HTR-8/SVneo (cell line): ENCODE results near the gene SIGLEC9.

Experiments used
- DNase-seq: peaks from one replicate; pipeline ENCODE4 v3.0.0; 2011; ENCODE audit warnings: low spot score, mixed read lengths; ENCODE audit not compliant: insufficient read length
- FAIRE-seq: peaks from 2 replicates; lab custom pipeline; 2011; peaks lifted over from hg19 to GRCh38; lab: Jason Lieb, UNC

SIGLEC9 gene

DNA sequence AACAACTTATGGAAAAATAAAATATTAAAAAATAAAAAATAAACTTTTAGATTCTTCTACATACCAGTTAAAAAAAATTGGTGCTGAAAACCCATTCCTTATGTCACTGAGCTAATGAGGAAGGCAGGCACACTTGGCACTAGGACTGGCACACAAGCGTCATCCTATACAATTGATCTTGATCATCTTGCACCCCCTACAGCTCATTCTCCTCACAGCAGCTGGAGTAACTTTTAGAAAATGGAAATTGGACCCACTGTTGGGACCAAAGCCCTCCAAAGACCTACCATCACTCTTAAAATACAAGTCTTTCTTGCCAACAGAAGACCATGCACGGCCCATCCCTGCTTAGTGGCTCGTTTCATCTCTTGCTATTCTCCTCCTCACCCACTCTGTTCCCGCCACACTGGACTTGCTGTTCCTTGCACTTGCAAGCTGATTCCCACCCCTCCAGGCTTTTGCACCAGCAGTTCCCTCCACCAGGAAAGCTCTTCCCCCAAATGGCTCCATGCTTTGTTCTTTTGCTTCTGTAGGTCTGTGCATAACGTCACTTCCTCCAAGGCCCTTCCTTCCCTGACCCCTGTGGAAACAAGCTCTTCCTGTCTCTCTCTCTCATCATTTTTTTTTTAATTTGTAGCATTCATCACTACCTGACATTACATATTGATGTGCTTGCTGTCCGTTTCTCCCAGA lies 28.1 kb upstream of the SIGLEC9 start:
- no peak for DNase-seq

DNA sequence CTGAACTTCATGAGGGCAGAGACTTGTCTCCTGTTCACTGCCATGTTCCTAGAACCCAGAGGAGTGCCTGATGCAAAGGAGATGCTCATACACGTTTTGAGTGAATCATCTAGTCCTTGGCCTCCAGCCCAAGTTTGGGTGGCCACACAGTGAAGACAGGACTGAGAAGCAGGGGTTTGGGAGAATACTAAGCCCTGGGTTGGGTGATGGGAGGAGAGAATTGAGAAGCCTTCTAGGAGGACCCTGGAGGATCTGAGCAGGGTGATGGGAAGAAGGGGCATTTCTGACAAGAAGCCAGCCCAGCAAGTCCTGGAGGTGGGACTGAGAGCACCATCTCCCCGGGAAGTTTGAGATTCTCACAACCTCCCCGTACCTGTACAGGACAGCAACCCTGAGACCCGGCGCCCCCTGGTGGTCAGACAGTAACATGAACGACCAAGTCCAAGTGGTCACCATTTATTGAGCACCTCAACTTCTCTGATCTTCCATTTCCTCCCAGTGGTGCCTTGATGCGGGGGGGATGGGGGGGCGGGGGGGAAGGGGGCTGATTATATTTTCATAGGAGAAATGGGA lies 27.5 kb upstream of the SIGLEC9 start:
- no peak for FAIRE-seq
- DNase-seq: peak; percentile 66

More for the DNA sequence above, 28.1 kb upstream of the SIGLEC9 start:
- FAIRE-seq: no peak

DNA sequence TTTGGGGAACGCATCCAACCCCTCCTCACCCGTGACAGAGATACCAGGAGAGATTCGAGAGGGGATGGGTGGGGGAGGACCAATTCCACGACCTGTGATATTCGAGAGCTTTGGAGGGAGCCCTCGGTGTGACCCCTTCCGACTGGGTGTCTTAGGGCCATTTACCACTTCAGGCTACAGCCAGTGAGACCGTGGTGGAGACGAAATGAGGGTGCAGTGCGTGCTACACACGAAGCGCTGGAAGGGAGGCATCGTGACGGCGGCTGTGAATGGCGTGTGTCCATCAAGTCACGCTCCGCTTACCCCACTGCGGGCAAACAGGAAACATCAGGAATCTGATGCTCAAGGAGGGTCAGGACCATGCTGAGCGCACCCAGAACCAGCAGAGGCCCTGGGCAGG lies 26.9 kb upstream of the SIGLEC9 start:
- DNase-seq: no peak
- no peak for FAIRE-seq

DNA sequence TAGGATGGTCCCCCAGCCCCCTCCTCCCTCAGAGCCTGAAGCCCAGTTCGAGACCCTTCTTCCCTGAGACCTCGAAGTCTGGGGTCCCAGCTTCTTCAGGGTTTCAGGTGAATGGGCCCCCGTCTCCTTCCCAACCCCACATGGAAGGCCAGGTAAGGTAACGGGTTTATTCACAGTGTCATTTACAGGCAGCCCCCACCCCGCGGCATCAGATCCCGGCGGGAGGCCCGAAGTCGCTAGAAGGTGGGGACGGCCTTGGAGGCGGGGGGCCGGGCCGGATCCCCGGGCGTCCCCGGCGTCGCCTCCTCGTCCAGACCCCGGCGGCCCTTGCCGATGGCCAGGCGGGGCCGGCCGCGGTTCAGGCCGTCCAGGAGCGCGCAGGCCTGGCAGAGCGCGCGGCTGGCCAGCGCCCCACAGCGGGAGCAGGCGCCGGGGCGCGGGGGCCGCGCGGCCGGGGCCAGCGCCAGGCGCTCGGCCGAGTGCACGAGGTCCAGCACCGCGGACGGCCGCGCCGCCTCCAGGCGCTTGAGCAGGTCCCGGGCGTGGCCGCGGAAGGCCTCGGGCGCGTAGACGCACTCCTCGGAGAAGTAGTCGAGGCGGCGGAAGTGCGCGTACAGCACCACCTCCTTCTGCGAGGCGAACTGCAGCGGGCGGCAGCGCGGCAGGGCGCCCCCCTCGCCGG lies 26.2 kb upstream of the SIGLEC9 start:
- no peak for FAIRE-seq
- DNase-seq: no peak

DNA sequence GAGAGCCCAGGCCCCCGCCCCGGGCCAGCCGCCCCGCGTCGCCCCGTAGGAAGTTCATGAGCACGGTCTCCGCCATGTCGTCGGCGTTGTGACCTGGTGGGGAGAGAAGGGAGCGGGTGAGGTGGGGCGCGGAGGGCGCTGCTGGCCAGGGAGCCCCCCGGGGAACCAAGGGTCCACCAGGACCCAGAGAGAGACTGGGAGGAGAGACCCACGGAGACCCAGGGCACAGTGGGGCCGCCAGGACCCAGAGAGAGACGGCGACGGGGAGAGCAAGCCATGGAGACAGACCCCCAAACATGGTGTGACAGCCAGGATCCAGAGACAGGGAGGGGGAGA lies 25.7 kb upstream of the SIGLEC9 start:
- FAIRE-seq: no peak
- no peak for DNase-seq

DNA sequence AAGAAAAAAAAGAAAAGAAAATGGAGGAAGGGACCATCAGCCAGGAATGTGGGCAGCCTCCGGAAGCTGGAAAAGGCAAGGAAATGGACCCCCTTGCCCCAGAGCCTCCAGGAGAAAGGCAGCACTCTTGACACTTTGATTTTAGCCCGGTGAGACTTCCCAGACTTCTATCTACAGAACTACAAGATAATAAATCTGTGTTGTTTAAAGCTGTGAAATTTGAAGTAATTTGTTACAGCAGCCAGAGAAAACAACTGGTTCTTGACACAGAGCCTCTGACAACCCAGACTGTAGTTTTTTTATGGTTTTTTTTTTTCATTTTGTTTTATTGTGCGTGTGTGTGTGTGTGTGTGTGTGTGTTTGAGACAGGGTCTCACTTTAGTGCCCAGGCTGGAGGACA lies 24.1 kb upstream of the SIGLEC9 start:
- FAIRE-seq (no peak), DNase-seq (no peak)

DNA sequence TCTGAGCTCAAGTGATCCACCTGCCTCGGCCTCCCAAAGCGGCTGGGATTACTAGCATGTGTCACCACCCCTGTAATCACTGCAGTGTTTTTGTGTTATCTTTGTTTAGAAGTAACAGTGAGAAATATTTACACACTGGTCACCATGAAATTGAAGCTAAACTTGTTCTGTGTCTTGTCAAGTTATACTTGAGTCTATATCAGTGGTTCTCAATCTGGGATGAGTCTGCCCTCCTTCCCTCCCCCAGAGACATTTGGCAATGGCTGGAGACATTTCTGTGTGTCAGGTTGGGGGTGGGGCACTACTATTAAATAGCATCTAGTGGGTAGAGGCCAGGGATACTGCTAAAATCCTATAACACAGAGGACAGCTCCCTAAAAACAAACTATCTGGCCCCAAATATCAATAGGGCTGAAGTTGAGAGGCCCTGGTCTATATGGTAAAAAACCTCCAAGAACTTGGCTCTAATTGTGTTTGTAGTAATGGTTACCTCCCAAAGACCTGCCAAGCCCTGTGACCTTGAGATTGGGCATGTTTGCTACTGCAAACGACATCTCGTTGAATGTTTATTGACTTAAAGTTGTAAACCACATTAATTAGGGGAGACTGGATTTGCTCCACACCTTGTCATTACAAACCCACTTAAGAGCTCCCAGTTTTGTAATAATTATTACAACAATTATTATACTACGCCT lies 23.4 kb upstream of the SIGLEC9 start:
- DNase-seq (no peak), FAIRE-seq (no peak)

DNA sequence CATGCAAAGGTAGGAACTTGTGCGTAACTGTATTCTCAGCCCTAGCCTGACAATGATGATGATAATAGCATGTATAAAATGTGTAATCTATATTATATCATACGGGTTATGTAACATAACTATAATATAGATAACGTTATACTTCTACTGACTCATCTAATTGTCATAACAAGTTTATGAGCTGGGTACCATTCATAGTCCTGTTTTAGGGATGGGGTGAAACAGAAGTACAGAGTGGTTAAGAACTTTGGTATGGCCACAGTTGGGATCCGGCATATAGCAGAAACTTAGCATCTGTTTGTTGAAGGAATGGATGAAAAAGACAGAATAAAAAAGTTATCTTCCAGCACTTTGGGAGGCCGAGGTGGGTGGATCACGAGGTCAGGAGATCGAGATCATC lies 21.7 kb upstream of the SIGLEC9 start:
- FAIRE-seq: no peak
- DNase-seq: no peak

DNA sequence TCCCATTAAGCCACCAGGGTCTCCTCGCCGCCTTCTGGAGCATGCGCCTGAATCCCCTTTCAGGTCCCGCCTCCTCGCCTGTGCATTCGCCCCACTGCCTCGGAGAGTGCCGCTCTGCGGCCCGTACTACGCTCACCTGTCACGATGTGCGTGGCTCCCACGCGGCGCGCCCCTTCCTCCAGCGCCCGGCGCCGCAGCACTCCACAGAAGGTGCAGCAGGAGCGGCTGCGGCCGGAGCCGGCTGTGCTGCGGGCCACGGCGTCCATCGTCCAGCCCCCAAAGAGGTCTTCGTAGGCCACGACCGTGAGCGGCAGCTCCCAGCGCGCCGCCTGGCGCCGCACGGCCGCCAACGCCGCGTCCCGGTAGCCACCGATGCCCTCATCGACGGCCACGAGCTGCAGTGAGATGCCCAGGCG lies 20.8 kb upstream of the SIGLEC9 start:
- no peak for FAIRE-seq
- DNase-seq: no peak

DNA sequence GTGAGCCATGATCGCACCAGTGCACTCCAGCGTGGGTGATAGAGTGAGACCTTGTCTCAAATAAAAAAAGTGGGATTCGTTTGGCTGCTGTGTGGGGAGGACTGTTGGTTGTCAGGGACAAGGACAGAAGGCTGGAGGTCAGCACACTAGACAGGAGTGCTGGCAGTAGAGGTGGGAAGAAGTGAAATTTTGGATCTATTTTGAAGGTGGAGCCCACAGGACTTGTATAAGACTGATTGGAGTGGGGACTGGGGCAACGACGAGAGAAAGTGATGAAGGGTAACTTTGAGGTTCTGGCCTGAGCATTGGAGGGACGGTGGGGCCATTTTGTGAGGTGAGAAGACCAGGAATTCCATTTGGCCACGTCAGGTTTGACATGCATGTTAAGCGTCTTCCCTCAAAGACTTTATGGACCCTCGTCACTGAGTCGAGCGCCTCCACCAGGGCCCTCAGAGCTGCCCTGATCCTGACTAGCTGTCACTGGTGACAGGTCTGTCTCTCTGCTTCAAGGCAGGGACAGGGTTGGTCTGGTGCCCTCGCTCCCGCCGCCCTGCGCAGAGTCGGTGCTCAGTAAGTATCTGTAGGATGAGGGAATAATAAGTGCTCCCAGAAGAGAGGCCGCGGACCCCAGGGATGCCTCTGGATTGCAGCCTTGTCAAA lies 17.2 kb upstream of the SIGLEC9 start:
- FAIRE-seq: no peak
- no peak for DNase-seq

DNA sequence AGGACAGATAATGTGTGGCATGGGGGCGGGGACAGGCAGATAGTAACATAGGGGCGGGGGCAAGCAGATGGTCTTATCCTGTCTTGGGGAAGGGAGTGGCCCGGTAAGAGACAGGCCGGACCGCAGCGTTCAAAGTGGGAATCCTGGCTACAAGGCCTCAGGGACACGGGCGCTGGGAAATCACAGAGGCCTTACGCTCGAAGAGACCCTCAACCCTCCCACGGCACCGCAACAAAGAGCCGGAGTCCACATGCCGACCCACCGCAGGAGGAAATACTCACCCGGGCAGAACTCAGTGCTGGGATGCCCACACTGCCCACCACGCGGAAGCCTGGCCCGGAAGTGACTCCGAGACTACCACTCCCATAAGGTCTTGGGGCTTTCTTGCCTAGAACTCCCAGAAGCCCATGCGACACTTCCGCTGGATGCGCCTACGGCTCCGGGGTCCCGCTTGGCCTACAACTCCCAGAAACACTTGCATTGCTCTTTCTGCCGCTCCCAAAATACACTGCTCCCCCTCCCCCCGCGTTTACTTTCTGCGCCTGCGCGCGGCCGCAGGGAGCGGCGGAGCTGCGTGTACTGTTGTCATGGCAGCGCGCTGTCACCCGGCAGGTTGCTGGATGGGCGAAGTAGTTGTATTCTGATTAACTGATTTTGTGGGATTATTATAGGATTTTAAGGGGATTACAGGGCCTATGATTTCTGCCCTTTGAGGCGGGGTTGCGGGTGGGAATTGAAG lies 16.5 kb upstream of the SIGLEC9 start, which contains the start of gene CTU1:
TSS of gene CTU1 (minus strand) at position 344 of the 739 bp plus-strand sequence. CDS start 3,840 bp downstream, outside the sequence.
- peak; percentile 89 for FAIRE-seq
- peak; percentile 98 for DNase-seq

DNA sequence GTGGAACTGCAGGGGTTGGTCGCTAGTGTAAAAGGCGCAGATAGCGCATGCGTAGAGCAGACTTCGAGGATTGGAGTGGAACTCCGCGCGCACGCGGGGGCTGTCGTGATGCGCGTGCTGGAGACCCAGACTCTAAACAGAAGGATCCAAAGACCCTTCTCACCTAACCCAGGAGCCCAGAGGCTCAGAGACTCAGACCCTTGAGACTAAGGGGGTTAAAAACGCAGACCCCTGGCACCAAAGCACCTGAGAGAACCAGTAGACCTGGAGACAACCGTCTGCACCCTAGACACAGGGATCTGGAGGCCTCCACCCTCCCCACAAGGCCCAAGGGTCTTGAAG lies 15.9 kb upstream of the SIGLEC9 start:
- FAIRE-seq (no peak), DNase-seq (no peak)

DNA sequence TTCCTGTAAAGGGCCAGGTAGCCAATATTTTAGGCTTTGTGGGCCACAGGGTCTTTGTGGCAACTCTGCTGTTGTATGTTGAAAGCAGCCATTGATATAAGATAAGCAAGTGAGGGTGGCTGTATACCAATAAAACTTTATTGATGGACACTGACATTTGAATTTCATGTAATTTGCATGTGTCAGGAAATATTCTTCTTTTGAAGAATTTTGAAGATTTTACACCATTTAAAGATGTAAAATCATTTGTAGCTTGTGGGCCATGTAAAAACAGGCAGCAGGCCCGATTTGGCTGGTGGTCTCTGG lies 14.1 kb upstream of the SIGLEC9 start:
- DNase-seq (no peak), FAIRE-seq (no peak)

DNA sequence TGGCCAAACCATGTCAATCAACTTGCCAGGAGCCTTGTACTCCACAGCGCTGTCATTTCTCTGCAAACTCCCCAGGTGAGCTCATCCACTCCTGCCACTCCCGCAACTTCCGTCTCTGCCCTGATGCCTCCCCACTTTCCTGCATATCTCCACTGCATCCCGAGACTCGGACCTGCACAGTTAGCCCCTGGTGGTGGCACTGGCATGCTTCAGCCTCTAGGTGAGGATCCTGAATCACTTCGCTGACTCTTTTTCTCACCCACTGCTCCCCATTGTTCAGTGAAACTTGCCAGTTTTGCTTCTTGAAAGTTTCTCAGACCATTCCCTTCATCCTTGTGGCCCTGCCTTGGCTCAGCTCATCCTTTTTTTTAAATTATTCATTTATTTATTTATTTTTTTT lies 13.1 kb upstream of the SIGLEC9 start:
- DNase-seq: no peak
- FAIRE-seq: no peak

DNA sequence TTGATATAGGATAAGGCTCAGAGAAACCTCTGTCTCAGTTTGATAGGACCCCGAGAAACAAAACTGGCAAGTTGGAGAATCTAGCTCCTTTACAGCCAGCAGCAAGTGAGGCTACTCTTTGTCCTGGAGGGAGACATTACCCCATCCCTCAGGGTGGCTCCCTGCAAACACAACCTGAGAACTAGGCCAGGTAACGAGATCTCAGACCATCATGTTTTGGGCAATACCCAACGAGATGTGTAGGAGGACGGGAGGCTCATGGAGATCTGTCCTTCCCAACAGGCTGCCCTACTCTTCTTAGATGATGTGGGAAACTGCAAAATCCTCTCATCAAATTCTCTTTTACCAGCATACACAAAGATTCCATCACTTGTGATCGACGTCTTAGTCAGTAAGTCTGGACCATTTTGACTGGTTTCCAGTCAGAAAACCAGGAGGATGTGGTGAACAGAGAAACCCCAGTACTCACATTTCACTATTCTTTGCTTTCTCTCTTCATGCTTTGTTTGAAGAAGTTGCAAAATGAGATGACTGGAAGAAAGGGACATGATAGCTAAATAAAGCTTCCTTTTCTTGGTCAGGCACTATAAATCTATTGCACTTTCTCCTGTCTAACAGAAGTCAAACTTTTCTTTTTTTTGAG lies 10.5 kb upstream of the SIGLEC9 start:
- FAIRE-seq (no peak), DNase-seq (no peak)

DNA sequence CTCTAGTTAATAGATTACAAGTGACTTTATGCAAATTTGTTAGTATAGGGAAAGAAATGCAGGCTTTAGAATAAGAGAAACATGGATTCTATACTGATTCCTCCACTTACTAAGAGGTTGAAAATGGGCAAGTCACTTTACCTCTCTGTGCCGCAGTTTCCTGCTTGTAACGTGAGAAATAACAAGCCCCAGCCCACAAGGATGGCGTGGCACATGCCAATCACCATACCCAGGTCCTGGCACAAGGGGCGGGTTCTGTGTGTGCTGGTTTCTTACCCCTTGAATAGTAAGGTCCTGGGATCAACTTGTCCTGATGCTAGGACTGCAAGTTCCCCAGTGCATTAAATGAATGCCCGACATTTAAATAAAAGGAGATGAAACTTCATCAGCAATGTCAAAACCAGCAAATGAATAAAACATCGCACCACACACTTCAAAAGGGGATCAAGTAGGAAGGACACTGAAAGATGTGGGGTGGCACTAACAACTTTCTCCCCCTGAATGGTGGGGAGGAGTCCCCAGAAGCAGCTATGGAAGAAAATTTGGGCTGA lies 7.9 kb upstream of the SIGLEC9 start:
- FAIRE-seq (no peak), DNase-seq (no peak)

DNA sequence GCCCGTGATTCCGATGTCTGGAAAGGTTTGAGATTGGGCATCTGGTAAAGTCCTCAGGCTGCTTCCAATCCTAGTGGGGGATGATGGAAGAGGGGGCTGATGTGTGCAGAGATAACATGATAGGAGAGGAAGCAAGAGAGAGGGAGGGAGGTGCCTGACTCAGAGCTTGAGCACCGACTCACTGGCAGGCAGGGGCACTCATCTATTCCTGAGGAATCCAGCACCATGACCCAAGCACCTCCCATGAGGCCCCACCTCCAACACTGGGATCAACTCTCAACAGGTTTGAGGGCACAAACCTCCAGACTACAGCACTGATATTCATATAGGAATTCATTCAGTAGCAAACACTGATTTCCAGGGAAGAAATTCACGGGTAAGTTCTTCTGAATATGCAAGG lies 5.6 kb upstream of the SIGLEC9 start:
- no peak for FAIRE-seq

DNA sequence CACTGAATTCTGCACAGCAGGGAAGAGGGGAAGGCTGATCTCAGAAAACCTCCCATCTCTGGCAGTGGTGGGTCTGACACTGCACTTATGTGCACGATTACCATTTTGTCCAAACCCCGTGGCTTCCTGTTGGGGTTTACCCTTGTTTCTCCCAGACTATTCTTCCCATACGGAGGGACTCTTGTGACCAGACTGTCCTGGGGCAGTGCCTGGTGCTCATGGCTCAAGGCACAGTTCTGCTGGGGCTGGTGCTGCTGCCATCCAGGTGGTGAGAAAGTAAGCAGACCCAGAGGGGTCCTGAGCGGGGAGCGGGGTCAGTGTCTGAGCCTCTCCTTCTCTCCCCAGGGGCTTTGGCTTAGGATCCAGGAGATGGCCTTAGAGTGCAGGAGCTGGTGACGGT lies 5.1 kb upstream of the SIGLEC9 start:
- no peak for DNase-seq
- no peak for FAIRE-seq

More for the DNA sequence above, 5.6 kb upstream of the SIGLEC9 start:
- DNase-seq: no peak

DNA sequence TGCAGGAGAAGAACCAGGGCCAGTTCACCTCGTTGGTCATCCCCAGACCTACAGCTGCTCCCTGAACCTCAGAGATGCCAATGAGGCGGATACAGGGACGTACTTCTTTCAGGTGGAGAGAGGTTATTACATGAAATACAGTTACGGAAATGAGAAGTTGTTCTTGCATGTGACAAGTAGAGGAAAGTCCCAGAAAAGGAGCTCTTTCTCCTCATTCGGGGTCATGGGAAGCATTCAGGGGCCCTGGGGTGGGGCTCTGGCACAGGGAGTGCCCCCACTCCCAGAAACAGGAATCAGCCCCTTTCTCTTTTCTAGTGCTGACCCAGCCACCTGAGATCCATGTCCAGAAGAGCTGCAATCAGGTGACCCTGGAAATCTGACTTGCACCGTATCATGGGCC lies 4.5 kb upstream of the SIGLEC9 start:
- no peak for FAIRE-seq
- DNase-seq: no peak
